Activated CD8-positive, alpha-beta T cell treated with anti-CD3 and anti-CD28 coated beads for 36 hours (primary cell): ENCODE data around the gene MAP4K2. TPM values are rescaled to one million over a fixed set of nuclear protein-coding genes. Genes with fewer than 3 reads are reported as not detected.

Source experiments
- ATAC-seq: fragments of 200-7000 bp; cut with Tn5 transposase; one replicate; pipeline ENCODE4 v1.10.0; 2021; ENCODE audit warnings: mild to moderate bottlenecking, moderate library complexity
- CTCF ChIA-PET: fragments of 350-600 bp; sonication (Branson Sonifier 250); formaldehyde crosslinking; loops from one replicate; lab custom pipeline; 2021; ENCODE audit warnings: antibody characterized with exemption; lab: Charles Lee
- POLR2A ChIA-PET: fragments of 350-600 bp; sonication (Branson Sonifier 250); formaldehyde crosslinking; loops from one replicate; lab custom pipeline; 2021; ENCODE audit warnings: antibody characterized with exemption; lab: Charles Lee
- DNase-seq: peaks from one replicate; pipeline ENCODE4 v3.0.0-alpha.2; 2020
- H3K27ac Mint-ChIP-seq: one replicate; pipeline ENCODE4 v1.8.0; 2021; ENCODE audit warnings: mild to moderate bottlenecking, mixed read lengths
- H3K27me3 Mint-ChIP-seq: one replicate; pipeline ENCODE4 v1.8.0; 2021; ENCODE audit warnings: mixed read lengths
- H3K36me3 Mint-ChIP-seq: one replicate; pipeline ENCODE4 v1.8.0; 2021; ENCODE audit warnings: low read depth, mixed read lengths
- H3K4me1 Mint-ChIP-seq: one replicate; pipeline ENCODE4 v1.8.0; 2021; ENCODE audit warnings: low read depth, mixed read lengths
- H3K4me3 Mint-ChIP-seq: one replicate; pipeline ENCODE4 v1.8.0; 2021; ENCODE audit warnings: mild to moderate bottlenecking, moderate library complexity, mixed read lengths
- H3K9me3 Mint-ChIP-seq: one replicate; pipeline ENCODE4 v1.8.0; 2021; ENCODE audit warnings: mixed read lengths
- intact Hi-C: fragments of 100-400 bp; cut with micrococcal nuclease; formaldehyde crosslinking; loops from one replicate; pipeline ENCODE4 v1.10.0; 2022
- total RNA-seq, 2 experiments: library from RNA; stranded (reverse); gene quantifications; one replicate each; pipeline ENCODE4 v1.2.3, GENCODE V29; 2021
- TF ChIP-seq, protein P1 (sequence below): fragments of 200-600 bp; IDR thresholded peaks from one replicate; pipeline ENCODE4 v1.8.0; 2022; ENCODE audit warnings: antibody characterized with exemption, mild to moderate bottlenecking

The MAP4K2 gene
- total RNA-seq, 2 experiments from 2014 or later = 56.4 to 58.0 TPM

DNA sequence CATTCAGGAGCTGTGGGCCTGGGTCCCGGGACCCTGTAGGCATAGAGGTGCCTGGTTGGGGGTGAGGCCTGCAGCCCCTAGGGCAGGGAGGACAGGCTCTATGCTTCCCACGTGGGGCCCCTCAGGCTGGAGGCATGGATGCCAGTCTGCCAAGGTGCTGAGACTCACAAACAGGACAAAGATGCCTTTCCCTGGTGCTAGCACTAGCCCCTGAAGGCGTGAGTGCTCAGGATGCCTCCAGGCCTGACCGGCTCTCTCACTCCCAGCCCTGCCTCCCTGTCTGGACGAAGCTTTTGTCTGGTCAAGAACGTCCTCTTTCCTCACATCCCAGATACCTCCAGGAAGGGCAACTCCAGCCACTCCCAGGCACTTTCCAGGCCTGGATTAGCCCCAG, 39.3 kb upstream of the MAP4K2 start:
- H3K9me3 Mint-ChIP-seq = no peaks in the 10 kb centered on the region
- H3K36me3 Mint-ChIP-seq = no peaks in the 10 kb centered on the region
- DNase-seq = no peak
- H3K27me3 Mint-ChIP-seq = no peaks in the 10 kb centered on the region
- POLR2A ChIA-PET = interaction anchor here (1.2 kb wide), 1 partner anchor 39 kb away, joined by 3 read pairs; no protein-coding TSS in a partner anchor
- intact Hi-C loops = loop anchor here (10.0 kb wide), 1 partner anchor 172 kb away; the partner anchor contains the start of gene ARL2
- no peak overlapping the region for H3K27ac Mint-ChIP-seq
- TF ChIP-seq, protein P1, sequence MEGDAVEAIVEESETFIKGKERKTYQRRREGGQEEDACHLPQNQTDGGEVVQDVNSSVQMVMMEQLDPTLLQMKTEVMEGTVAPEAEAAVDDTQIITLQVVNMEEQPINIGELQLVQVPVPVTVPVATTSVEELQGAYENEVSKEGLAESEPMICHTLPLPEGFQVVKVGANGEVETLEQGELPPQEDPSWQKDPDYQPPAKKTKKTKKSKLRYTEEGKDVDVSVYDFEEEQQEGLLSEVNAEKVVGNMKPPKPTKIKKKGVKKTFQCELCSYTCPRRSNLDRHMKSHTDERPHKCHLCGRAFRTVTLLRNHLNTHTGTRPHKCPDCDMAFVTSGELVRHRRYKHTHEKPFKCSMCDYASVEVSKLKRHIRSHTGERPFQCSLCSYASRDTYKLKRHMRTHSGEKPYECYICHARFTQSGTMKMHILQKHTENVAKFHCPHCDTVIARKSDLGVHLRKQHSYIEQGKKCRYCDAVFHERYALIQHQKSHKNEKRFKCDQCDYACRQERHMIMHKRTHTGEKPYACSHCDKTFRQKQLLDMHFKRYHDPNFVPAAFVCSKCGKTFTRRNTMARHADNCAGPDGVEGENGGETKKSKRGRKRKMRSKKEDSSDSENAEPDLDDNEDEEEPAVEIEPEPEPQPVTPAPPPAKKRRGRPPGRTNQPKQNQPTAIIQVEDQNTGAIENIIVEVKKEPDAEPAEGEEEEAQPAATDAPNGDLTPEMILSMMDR = no peak
- CTCF ChIA-PET = interaction anchor here (28.9 kb wide), 1 partner anchor 44 kb away, joined by 1168 read pairs; the partner anchor contains the start of gene EHD1
- peaks cover 17% of the 10 kb centered on the region for H3K4me1 Mint-ChIP-seq
- H3K4me3 Mint-ChIP-seq = no peak overlapping the region
- no peak for ATAC-seq

DNA sequence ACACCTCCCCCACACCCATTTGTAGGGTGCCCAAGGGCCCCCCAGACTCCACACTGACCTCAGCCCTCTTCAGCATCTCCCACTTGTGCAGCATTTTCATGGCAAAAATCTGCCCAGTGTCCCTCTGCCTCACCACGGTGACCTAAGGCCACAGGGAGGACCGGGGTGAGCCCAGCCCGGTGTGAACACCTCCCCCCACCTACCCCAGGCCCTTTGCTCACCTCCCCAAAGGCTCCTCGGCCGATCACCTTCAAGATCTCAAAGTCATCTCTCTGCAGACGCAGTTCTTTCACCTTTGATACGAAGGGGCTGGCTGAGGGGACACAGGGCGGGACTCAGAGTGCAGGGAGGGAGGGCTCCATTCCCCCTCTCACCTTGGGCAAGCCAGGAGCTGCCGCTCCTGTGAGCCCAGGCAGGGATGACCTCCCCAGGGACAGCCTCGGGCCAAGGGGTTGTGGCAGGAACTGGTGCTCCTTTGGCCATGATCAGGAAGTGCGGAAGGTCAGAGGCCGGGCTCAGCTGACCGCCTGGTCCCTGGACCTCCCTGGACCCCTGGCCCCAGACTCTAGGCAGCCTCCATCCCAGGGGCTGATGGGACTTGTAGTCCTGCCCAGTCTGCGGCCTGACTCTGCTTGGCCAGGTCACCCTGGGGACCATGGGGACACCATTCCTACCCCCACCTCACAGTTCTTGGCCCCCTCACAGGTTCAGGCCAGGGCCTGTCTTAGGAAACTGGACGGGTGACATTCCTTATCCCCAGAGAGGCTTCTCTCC, 38.8 kb upstream of the MAP4K2 start:
- intact Hi-C loops = loop anchor here (10.0 kb wide), 1 partner anchor 173 kb away; the partner anchor contains the start of gene ARL2
- Mint-ChIP-seq H3K27ac (no peak overlapping the region), H3K9me3 (no peaks in the 10 kb centered on the region), H3K4me3 (no peak overlapping the region), H3K27me3 (no peaks in the 10 kb centered on the region), H3K36me3 (no peaks in the 10 kb centered on the region), H3K4me1 (peaks cover 14% of the 10 kb centered on the region)
- ATAC-seq (no peak), DNase-seq (no peak)
- POLR2A ChIA-PET = no interaction called here
- TF ChIP-seq, protein P1 = no peak
- CTCF ChIA-PET = interaction anchor here (1.2 to 28.9 kb wide), 2 partner anchors 45 to 173 kb away, joined by 3 to 1168 read pairs; partner anchors contain the start of gene EHD1

DNA sequence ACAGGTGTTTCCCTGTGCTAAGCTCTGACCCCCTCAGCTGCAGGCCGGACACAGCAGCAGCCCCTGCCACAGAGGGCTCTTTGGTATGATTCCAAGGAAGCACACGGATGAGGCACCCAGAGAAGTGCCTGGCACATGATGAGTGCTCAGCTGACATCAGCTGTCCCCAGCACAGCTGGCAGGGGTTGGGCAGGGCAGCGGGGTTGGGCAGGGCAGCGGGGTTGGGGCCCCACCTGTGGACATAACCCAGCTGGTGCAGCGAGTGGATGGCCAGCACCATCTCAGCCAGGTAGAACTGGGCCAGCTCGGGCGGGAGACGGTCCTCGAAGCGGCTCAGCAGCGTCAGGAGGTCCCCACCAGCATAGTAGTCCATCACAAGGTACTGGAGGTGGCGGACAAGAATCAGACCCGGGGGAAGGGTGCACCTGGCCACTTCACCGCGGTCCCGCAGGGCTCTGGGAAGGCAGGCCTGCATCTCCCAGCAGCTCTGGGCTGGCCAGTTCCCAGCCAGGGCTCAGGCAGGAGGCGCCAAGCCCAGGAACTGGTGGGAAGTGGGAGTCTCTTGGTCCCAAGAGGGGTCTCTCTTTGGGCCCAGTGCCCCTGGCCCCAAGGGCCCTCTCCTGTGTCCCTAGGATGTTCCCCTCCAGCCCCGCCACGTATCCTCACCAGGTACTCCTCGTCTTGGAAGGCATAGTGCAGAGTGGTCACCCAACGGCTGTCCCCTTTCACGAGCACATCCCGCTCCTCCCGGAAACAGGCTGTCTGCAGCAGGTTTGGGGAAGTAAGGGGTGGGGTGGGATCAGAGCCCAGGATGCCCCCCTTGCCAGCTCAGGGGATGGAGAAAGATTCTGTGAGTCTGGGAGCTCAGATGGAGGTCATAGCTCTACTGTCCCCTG, 37.1 kb upstream of the MAP4K2 start:
- ChIA-PET CTCF (interaction anchor here (1.2 to 1.6 kb wide), 2 partner anchors 9 to 96 kb away, joined by 3 to 4 read pairs; no protein-coding TSS in a partner anchor), POLR2A (no interaction called here)
- no peak for ATAC-seq

DNA sequence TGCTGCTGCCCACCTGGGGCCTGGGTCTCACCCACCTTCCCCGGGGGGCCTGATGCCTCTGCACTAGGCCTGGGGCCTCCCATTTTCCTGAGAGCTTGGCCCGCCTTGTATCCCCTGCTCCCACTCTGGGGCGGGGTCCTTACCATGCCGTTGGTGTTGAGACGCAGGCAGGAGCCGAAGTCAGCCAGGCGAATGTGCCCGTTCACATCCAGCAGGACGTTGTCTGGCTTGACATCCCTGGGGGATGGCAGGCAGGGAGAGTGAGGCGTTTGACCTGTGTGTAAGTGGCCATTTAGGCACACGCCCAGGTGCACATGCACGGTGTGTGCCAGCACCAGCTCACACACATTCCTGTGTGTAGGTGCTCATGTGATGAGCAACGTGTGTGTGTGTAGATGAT, 36.3 kb upstream of the MAP4K2 start:
- Mint-ChIP-seq H3K27me3 (no peaks in the 10 kb centered on the region), H3K27ac (no peak overlapping the region), H3K36me3 (no peaks in the 10 kb centered on the region), H3K4me1 (peaks cover 8% of the 10 kb centered on the region), H3K4me3 (no peak overlapping the region), H3K9me3 (no peaks in the 10 kb centered on the region)
- POLR2A ChIA-PET = no interaction called here
- DNase-seq = no peak
- no peak for ATAC-seq
- TF ChIP-seq, protein P1 = no peak
- CTCF ChIA-PET = interaction anchor here (1.6 kb wide), 1 partner anchor 9 kb away, joined by 4 read pairs; no protein-coding TSS in a partner anchor
- intact Hi-C loops = no loop called here

More for the DNA sequence above, 37.1 kb upstream of the MAP4K2 start:
- intact Hi-C loops = loop anchor here (10.0 kb wide), 1 partner anchor 175 kb away; the partner anchor contains the start of gene ARL2
- no peak for DNase-seq
- H3K27ac Mint-ChIP-seq = no peak overlapping the region
- no peaks in the 10 kb centered on the region for H3K9me3 Mint-ChIP-seq
- no peaks in the 10 kb centered on the region for H3K27me3 Mint-ChIP-seq
- H3K4me3 Mint-ChIP-seq = no peak overlapping the region
- TF ChIP-seq, protein P1 = no peak
- H3K4me1 Mint-ChIP-seq = peaks cover 10% of the 10 kb centered on the region
- no peaks in the 10 kb centered on the region for H3K36me3 Mint-ChIP-seq
